Measurements from ENCODE around the gene PAPOLG.

- TF ChIP-seq, protein P1, sequence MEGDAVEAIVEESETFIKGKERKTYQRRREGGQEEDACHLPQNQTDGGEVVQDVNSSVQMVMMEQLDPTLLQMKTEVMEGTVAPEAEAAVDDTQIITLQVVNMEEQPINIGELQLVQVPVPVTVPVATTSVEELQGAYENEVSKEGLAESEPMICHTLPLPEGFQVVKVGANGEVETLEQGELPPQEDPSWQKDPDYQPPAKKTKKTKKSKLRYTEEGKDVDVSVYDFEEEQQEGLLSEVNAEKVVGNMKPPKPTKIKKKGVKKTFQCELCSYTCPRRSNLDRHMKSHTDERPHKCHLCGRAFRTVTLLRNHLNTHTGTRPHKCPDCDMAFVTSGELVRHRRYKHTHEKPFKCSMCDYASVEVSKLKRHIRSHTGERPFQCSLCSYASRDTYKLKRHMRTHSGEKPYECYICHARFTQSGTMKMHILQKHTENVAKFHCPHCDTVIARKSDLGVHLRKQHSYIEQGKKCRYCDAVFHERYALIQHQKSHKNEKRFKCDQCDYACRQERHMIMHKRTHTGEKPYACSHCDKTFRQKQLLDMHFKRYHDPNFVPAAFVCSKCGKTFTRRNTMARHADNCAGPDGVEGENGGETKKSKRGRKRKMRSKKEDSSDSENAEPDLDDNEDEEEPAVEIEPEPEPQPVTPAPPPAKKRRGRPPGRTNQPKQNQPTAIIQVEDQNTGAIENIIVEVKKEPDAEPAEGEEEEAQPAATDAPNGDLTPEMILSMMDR (IDR thresholded peaks at IDR 0.05): no peak
- no peak for TF ChIP-seq EZH2phosphoT487 (IDR thresholded peaks at IDR 0.05)
- no peak for TF ChIP-seq EZH2 (IDR thresholded peaks at IDR 0.05)
These were observed 40.8 kb downstream of the PAPOLG start for GRCh38 chr2:60796573-60797509.
